HEK293 (cell line): ENCODE measurements around the gene STON2.

ENCODE experiments used
- GLIS2 ChIP-seq: fragments of 450-650 bp; formaldehyde crosslinking; IDR thresholded peaks from 2 replicates; pipeline ENCODE4 v1.5.1; 2016; ENCODE audit warnings: missing biosample characterization, missing genetic modification characterization
- IKZF3 ChIP-seq: fragments of 450-650 bp; IDR thresholded peaks from 2 replicates; pipeline ENCODE4 v1.5.0; 2018; ENCODE audit warnings: missing biosample characterization, mild to moderate bottlenecking, missing genetic modification characterization, moderate library complexity
- KLF7 ChIP-seq: fragments of 450-650 bp; formaldehyde crosslinking; IDR thresholded peaks from 2 replicates; pipeline ENCODE4 v1.5.1; 2016; ENCODE audit warnings: missing biosample characterization, missing genetic modification characterization, borderline replicate concordance
- RBAK ChIP-seq: fragments of 450-650 bp; formaldehyde crosslinking; IDR thresholded peaks from 2 replicates; pipeline ENCODE4 v1.5.1; 2016; ENCODE audit warnings: missing biosample characterization, missing genetic modification characterization
- SETDB1 ChIP-seq: IDR thresholded peaks from one replicate; pipeline ENCODE4 v1.6.1; 2017; ENCODE audit warnings: mild to moderate bottlenecking, low read length, moderate library complexity, mixed read lengths; ENCODE audit not compliant: insufficient read length
- ZBTB7A ChIP-seq: fragments of 450-650 bp; formaldehyde crosslinking; IDR thresholded peaks from 2 replicates; pipeline ENCODE4 v1.5.1; 2016; ENCODE audit warnings: low read depth, missing biosample characterization, missing genetic modification characterization
- ZFP41 ChIP-seq: fragments of 450-650 bp; formaldehyde crosslinking; IDR thresholded peaks from 2 replicates; pipeline ENCODE4 v1.5.1; 2016; ENCODE audit warnings: missing biosample characterization, missing genetic modification characterization, borderline replicate concordance
- ZNF169 ChIP-seq: fragments of 450-650 bp; formaldehyde crosslinking; IDR thresholded peaks from 2 replicates; pipeline ENCODE4 v1.5.1; 2016; ENCODE audit warnings: missing biosample characterization, missing genetic modification characterization
- ZNF174 ChIP-seq: fragments of 450-650 bp; formaldehyde crosslinking; IDR thresholded peaks from 2 replicates; pipeline ENCODE4 v1.5.0; 2017; ENCODE audit warnings: missing biosample characterization, mild to moderate bottlenecking, missing genetic modification characterization
- ZNF311 ChIP-seq: fragments of 450-650 bp; formaldehyde crosslinking; IDR thresholded peaks from 2 replicates; pipeline ENCODE4 v1.5.1; 2017; ENCODE audit warnings: missing biosample characterization, missing genetic modification characterization, borderline replicate concordance
- ZNF48 ChIP-seq: fragments of 450-650 bp; formaldehyde crosslinking; IDR thresholded peaks from 2 replicates; pipeline ENCODE4 v1.5.1; 2016; ENCODE audit warnings: missing biosample characterization, missing genetic modification characterization
- ZNF530 ChIP-seq: fragments of 450-650 bp; formaldehyde crosslinking; IDR thresholded peaks from 2 replicates; pipeline ENCODE4 v1.5.1; 2016; ENCODE audit warnings: low read depth, missing biosample characterization, missing genetic modification characterization
- ZNF558 ChIP-seq: fragments of 450-650 bp; formaldehyde crosslinking; IDR thresholded peaks from 2 replicates; pipeline ENCODE4 v1.5.1; 2016; ENCODE audit warnings: missing biosample characterization, missing genetic modification characterization
- ZNF560 ChIP-seq: fragments of 450-650 bp; formaldehyde crosslinking; IDR thresholded peaks from 2 replicates; pipeline ENCODE4 v1.5.1; 2017; ENCODE audit warnings: missing biosample characterization, missing genetic modification characterization, borderline replicate concordance
- ZNF600 ChIP-seq: fragments of 450-650 bp; formaldehyde crosslinking; IDR thresholded peaks from 2 replicates; pipeline ENCODE4 v1.5.1; 2016; ENCODE audit warnings: missing biosample characterization, missing genetic modification characterization
- ZNF610 ChIP-seq: fragments of 450-650 bp; formaldehyde crosslinking; IDR thresholded peaks from 2 replicates; pipeline ENCODE4 v1.5.1; 2016; ENCODE audit warnings: missing biosample characterization, missing genetic modification characterization, borderline replicate concordance
- ZNF677 ChIP-seq: fragments of 450-650 bp; IDR thresholded peaks from 2 replicates; pipeline ENCODE4 v1.5.0; 2018; ENCODE audit warnings: missing biosample characterization, mild to moderate bottlenecking, missing genetic modification characterization, moderate library complexity
- ZNF837 ChIP-seq: fragments of 450-650 bp; formaldehyde crosslinking; IDR thresholded peaks from 2 replicates; pipeline ENCODE4 v1.5.1; 2016; ENCODE audit warnings: missing biosample characterization, missing genetic modification characterization
- ZXDB ChIP-seq: fragments of 450-650 bp; formaldehyde crosslinking; IDR thresholded peaks from 2 replicates; pipeline ENCODE4 v1.5.1; 2016; ENCODE audit warnings: missing biosample characterization, missing genetic modification characterization
- TF ChIP-seq, protein P1 (sequence below): fragments of 450-650 bp; formaldehyde crosslinking; IDR thresholded peaks from 2 replicates; pipeline ENCODE4 v1.5.1; 2016; ENCODE audit warnings: missing biosample characterization, missing genetic modification characterization
- TF ChIP-seq, protein P2 (sequence below): fragments of 450-650 bp; formaldehyde crosslinking; IDR thresholded peaks from 2 replicates; pipeline ENCODE4 v1.5.1; 2016; ENCODE audit warnings: missing biosample characterization, missing genetic modification characterization
- TF ChIP-seq, protein P3 (sequence below): fragments of 450-650 bp; formaldehyde crosslinking; IDR thresholded peaks from 2 replicates; pipeline ENCODE4 v1.5.1; 2016; ENCODE audit warnings: missing biosample characterization, missing genetic modification characterization
- TF ChIP-seq, protein P4 (sequence below): fragments of 450-650 bp; formaldehyde crosslinking; IDR thresholded peaks from 2 replicates; pipeline ENCODE4 v1.5.1; 2016; ENCODE audit warnings: missing biosample characterization, missing genetic modification characterization
- TF ChIP-seq, protein P5 (sequence below): fragments of 450-650 bp; formaldehyde crosslinking; IDR thresholded peaks from 2 replicates; pipeline ENCODE4 v1.5.1; 2016; ENCODE audit warnings: missing biosample characterization, missing genetic modification characterization
- TF ChIP-seq, protein P6 (sequence below): fragments of 450-650 bp; formaldehyde crosslinking; IDR thresholded peaks from 2 replicates; pipeline ENCODE4 v1.5.1; 2016; ENCODE audit warnings: missing biosample characterization, missing genetic modification characterization
- TF ChIP-seq, protein P7 (sequence below): fragments of 450-650 bp; formaldehyde crosslinking; IDR thresholded peaks from 2 replicates; pipeline ENCODE4 v1.5.1; 2017; ENCODE audit warnings: missing biosample characterization, missing genetic modification characterization

The STON2 gene

DNA sequence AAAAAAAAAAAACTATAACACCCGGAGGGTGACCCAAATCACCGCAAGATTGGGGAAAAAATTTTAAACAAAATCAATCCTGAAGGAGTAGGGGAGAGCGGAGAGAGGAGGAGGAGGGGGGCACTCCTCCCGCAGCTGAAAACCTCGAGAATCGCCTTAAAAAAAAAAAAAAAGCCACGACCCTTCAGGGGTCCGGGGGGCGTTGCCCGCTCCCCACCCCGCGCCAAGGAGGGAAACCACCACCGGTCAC is 179.6 kb downstream of the STON2 start (continued):
- TF ChIP-seq, protein P1, sequence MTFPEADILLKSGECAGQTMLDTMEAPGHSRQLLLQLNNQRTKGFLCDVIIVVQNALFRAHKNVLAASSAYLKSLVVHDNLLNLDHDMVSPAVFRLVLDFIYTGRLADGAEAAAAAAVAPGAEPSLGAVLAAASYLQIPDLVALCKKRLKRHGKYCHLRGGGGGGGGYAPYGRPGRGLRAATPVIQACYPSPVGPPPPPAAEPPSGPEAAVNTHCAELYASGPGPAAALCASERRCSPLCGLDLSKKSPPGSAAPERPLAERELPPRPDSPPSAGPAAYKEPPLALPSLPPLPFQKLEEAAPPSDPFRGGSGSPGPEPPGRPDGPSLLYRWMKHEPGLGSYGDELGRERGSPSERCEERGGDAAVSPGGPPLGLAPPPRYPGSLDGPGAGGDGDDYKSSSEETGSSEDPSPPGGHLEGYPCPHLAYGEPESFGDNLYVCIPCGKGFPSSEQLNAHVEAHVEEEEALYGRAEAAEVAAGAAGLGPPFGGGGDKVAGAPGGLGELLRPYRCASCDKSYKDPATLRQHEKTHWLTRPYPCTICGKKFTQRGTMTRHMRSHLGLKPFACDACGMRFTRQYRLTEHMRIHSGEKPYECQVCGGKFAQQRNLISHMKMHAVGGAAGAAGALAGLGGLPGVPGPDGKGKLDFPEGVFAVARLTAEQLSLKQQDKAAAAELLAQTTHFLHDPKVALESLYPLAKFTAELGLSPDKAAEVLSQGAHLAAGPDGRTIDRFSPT (tag by site-specific recombination), result no peak
- TF ChIP-seq, protein P2, sequence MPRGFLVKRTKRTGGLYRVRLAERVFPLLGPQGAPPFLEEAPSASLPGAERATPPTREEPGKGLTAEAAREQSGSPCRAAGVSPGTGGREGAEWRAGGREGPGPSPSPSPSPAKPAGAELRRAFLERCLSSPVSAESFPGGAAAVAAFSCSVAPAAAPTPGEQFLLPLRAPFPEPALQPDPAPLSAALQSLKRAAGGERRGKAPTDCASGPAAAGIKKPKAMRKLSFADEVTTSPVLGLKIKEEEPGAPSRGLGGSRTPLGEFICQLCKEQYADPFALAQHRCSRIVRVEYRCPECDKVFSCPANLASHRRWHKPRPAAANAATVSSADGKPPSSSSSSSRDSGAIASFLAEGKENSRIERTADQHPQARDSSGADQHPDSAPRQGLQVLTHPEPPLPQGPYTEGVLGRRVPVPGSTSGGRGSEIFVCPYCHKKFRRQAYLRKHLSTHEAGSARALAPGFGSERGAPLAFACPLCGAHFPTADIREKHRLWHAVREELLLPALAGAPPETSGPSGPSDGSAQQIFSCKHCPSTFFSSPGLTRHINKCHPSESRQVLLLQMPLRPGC, result no peak
- no peak for TF ChIP-seq ZNF558 (tag by site-specific recombination)
- TF ChIP-seq SETDB1, result no peak
- TF ChIP-seq, protein P3, sequence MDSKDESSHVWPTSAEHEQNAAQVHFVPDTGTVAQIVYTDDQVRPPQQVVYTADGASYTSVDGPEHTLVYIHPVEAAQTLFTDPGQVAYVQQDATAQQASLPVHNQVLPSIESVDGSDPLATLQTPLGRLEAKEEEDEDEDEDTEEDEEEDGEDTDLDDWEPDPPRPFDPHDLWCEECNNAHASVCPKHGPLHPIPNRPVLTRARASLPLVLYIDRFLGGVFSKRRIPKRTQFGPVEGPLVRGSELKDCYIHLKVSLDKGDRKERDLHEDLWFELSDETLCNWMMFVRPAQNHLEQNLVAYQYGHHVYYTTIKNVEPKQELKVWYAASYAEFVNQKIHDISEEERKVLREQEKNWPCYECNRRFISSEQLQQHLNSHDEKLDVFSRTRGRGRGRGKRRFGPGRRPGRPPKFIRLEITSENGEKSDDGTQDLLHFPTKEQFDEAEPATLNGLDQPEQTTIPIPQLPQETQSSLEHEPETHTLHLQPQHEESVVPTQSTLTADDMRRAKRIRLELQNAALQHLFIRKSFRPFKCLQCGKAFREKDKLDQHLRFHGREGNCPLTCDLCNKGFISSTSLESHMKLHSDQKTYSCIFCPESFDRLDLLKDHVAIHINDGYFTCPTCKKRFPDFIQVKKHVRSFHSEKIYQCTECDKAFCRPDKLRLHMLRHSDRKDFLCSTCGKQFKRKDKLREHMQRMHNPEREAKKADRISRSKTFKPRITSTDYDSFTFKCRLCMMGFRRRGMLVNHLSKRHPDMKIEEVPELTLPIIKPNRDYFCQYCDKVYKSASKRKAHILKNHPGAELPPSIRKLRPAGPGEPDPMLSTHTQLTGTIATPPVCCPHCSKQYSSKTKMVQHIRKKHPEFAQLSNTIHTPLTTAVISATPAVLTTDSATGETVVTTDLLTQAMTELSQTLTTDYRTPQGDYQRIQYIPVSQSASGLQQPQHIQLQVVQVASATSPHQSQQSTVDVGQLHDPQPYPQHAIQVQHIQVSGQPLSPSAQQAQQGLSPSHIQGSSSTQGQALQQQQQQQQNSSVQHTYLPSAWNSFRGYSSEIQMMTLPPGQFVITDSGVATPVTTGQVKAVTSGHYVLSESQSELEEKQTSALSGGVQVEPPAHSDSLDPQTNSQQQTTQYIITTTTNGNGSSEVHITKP (tag by site-specific recombination), result peak; percentile 19
- TF ChIP-seq, protein P4, sequence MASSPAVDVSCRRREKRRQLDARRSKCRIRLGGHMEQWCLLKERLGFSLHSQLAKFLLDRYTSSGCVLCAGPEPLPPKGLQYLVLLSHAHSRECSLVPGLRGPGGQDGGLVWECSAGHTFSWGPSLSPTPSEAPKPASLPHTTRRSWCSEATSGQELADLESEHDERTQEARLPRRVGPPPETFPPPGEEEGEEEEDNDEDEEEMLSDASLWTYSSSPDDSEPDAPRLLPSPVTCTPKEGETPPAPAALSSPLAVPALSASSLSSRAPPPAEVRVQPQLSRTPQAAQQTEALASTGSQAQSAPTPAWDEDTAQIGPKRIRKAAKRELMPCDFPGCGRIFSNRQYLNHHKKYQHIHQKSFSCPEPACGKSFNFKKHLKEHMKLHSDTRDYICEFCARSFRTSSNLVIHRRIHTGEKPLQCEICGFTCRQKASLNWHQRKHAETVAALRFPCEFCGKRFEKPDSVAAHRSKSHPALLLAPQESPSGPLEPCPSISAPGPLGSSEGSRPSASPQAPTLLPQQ (tag by site-specific recombination), result no peak
- no peak for TF ChIP-seq ZNF169 (tag by site-specific recombination)
- TF ChIP-seq ZNF560 (tag by site-specific recombination), result no peak
- TF ChIP-seq, protein P5, sequence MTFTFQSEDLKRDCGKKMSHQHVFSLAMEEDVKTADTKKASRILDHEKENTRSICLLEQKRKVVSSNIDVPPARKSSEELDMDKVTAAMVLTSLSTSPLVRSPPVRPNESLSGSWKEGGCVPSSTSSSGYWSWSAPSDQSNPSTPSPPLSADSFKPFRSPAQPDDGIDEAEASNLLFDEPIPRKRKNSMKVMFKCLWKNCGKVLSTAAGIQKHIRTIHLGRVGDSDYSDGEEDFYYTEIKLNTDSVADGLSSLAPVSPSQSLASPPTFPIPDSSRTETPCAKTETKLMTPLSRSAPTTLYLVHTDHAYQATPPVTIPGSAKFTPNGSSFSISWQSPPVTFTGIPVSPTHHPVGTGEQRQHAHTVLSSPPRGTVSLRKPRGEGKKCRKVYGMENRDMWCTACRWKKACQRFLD (tag by site-specific recombination), result no peak
- TF ChIP-seq ZNF837 (tag by site-specific recombination), result no peak
- TF ChIP-seq ZXDB (tag by site-specific recombination), result peak; percentile 5; the same call in 1 of the 2 replicates
- TF ChIP-seq, protein P6, sequence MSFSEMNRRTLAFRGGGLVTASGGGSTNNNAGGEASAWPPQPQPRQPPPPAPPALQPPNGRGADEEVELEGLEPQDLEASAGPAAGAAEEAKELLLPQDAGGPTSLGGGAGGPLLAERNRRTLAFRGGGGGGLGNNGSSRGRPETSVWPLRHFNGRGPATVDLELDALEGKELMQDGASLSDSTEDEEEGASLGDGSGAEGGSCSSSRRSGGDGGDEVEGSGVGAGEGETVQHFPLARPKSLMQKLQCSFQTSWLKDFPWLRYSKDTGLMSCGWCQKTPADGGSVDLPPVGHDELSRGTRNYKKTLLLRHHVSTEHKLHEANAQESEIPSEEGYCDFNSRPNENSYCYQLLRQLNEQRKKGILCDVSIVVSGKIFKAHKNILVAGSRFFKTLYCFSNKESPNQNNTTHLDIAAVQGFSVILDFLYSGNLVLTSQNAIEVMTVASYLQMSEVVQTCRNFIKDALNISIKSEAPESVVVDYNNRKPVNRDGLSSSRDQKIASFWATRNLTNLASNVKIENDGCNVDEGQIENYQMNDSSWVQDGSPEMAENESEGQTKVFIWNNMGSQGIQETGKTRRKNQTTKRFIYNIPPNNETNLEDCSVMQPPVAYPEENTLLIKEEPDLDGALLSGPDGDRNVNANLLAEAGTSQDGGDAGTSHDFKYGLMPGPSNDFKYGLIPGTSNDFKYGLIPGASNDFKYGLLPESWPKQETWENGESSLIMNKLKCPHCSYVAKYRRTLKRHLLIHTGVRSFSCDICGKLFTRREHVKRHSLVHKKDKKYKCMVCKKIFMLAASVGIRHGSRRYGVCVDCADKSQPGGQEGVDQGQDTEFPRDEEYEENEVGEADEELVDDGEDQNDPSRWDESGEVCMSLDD (tag by site-specific recombination), result peak; percentile 47; the same call in 1 of the 2 replicates
- TF ChIP-seq ZNF677 (tag by site-specific recombination), result no peak
- peak; percentile 94; the same call in 1 of the 2 replicates for TF ChIP-seq ZBTB7A (tag by site-specific recombination)
- TF ChIP-seq ZFP41, result no peak
- no peak for TF ChIP-seq RBAK
- TF ChIP-seq GLIS2 (tag by site-specific recombination), result peak; percentile 59
- TF ChIP-seq, protein P7, sequence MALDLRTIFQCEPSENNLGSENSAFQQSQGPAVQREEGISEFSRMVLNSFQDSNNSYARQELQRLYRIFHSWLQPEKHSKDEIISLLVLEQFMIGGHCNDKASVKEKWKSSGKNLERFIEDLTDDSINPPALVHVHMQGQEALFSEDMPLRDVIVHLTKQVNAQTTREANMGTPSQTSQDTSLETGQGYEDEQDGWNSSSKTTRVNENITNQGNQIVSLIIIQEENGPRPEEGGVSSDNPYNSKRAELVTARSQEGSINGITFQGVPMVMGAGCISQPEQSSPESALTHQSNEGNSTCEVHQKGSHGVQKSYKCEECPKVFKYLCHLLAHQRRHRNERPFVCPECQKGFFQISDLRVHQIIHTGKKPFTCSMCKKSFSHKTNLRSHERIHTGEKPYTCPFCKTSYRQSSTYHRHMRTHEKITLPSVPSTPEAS (tag by site-specific recombination), result no peak
- no peak for TF ChIP-seq ZNF174
- no peak; the same call in 1 of the 2 replicates for TF ChIP-seq ZNF610
- TF ChIP-seq ZNF530, result no peak
- no peak for TF ChIP-seq IKZF3 (tag by site-specific recombination)
- TF ChIP-seq KLF7 (tag by site-specific recombination), result peak; percentile 60; the same call in 1 of the 2 replicates
- TF ChIP-seq ZNF48 (tag by site-specific recombination), result no peak
- no peak for TF ChIP-seq ZNF311
- no peak for TF ChIP-seq ZNF600 (tag by site-specific recombination)
